Activated CD8-positive, alpha-beta T cell treated with anti-CD3 and anti-CD28 coated beads for 36 hours (primary cell): ENCODE data around the gene CEMIP. TPM values are rescaled to one million over a fixed set of nuclear protein-coding genes. Genes with fewer than 3 reads are reported as not detected.

Source experiments
- ATAC-seq: fragments of 200-7000 bp; cut with Tn5 transposase; one replicate; pipeline ENCODE4 v1.10.0; 2021; ENCODE audit warnings: mild to moderate bottlenecking, moderate library complexity
- CTCF ChIA-PET: fragments of 350-600 bp; sonication (Branson Sonifier 250); formaldehyde crosslinking; loops from one replicate; lab custom pipeline; 2021; ENCODE audit warnings: antibody characterized with exemption; lab: Charles Lee
- POLR2A ChIA-PET: fragments of 350-600 bp; sonication (Branson Sonifier 250); formaldehyde crosslinking; loops from one replicate; lab custom pipeline; 2021; ENCODE audit warnings: antibody characterized with exemption; lab: Charles Lee
- DNase-seq: peaks from one replicate; pipeline ENCODE4 v3.0.0-alpha.2; 2020
- H3K27ac Mint-ChIP-seq: one replicate; pipeline ENCODE4 v1.8.0; 2021; ENCODE audit warnings: mild to moderate bottlenecking, mixed read lengths
- H3K27me3 Mint-ChIP-seq: one replicate; pipeline ENCODE4 v1.8.0; 2021; ENCODE audit warnings: mixed read lengths
- H3K36me3 Mint-ChIP-seq: one replicate; pipeline ENCODE4 v1.8.0; 2021; ENCODE audit warnings: low read depth, mixed read lengths
- H3K4me1 Mint-ChIP-seq: one replicate; pipeline ENCODE4 v1.8.0; 2021; ENCODE audit warnings: low read depth, mixed read lengths
- H3K4me3 Mint-ChIP-seq: one replicate; pipeline ENCODE4 v1.8.0; 2021; ENCODE audit warnings: mild to moderate bottlenecking, moderate library complexity, mixed read lengths
- H3K9me3 Mint-ChIP-seq: one replicate; pipeline ENCODE4 v1.8.0; 2021; ENCODE audit warnings: mixed read lengths
- CTCF ChIP-seq: fragments of 200-600 bp; IDR thresholded peaks from one replicate; pipeline ENCODE4 v1.8.0; 2022; ENCODE audit warnings: antibody characterized with exemption, mild to moderate bottlenecking
- intact Hi-C: fragments of 100-400 bp; cut with micrococcal nuclease; formaldehyde crosslinking; loops from one replicate; pipeline ENCODE4 v1.10.0; 2022
- total RNA-seq, 2 experiments: library from RNA; stranded (reverse); gene quantifications; one replicate each; pipeline ENCODE4 v1.2.3, GENCODE V29; 2021

The CEMIP gene
- total RNA-seq, 2 experiments from 2014 or later: not detected

DNA sequence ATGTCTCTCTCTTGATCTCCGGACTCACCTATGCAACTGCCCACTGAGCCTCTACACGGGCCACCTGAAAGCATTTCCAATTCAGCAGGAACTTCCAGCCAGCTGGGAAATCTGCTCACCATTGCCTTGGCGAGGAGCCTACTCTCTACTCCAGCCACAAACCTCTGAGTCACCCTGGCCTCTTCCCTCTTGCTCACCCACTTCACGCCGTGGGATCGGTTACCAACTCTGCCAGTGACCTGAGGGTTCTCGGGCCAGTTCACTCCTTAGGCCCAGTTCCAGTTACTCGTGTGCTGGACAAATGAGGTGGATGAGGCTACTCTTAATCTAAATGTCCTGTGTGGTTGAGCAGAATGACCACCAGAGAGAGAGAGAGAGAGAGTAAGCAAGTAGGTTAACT, 70.1 kb downstream of the CEMIP start:
- POLR2A ChIA-PET: no interaction called here
- no peak for TF ChIP-seq CTCF
- CTCF ChIA-PET: no interaction called here
- Mint-ChIP-seq H3K27ac (no peak overlapping the region), H3K4me1 (no peaks in the 10 kb centered on the region), H3K27me3 (peaks cover 8% of the 10 kb centered on the region), H3K36me3 (no peaks in the 10 kb centered on the region), H3K4me3 (no peak overlapping the region), H3K9me3 (no peaks in the 10 kb centered on the region)
- ATAC-seq (no peak), DNase-seq (no peak)
- intact Hi-C loops: no loop called here

- no peak for TF ChIP-seq CTCF
- Mint-ChIP-seq H3K9me3 (no peaks in the 10 kb centered on the region), H3K4me1 (peaks cover under 1% of the 10 kb centered on the region), H3K27ac (no peak overlapping the region), H3K27me3 (peaks cover 8% of the 10 kb centered on the region), H3K36me3 (no peaks in the 10 kb centered on the region), H3K4me3 (no peak overlapping the region)
- ATAC-seq (no peak), DNase-seq (no peak)
- intact Hi-C loops: no loop called here
- POLR2A ChIA-PET: no interaction called here
- CTCF ChIA-PET: no interaction called here
Observed at GRCh38 chr15:80850941-80851451, 71.8 kb downstream of the CEMIP start.

GRCh38 chr15:80852676-80853075, 73.5 kb downstream of the CEMIP start:
- no peak for TF ChIP-seq CTCF
- Mint-ChIP-seq H3K27ac (no peak overlapping the region), H3K4me3 (no peak overlapping the region), H3K27me3 (peaks cover 8% of the 10 kb centered on the region), H3K4me1 (peaks cover 17% of the 10 kb centered on the region), H3K36me3 (no peaks in the 10 kb centered on the region), H3K9me3 (no peaks in the 10 kb centered on the region)
- DNase-seq (no peak), ATAC-seq (no peak)
- ChIA-PET POLR2A (no interaction called here), CTCF (no interaction called here)
- intact Hi-C loops: no loop called here

DNA sequence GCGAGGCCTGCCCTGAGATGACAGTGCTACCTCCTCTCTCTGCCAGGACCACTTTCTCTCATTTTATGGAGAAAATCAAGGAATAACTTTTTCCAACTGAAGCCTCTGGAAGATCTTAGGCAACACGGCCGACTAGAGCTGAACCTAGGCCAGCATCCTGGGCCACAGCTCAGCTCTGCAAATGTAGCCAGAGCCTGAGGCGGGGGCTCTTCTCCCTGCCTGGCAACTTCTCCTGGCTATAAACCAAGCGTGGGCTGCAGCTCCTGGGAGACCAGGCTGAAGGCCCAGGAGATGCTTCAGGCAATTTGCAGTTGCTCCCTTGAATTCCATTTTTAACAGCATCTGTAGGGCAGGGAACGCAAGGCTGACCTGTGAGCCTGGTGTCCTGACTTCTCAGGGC, 74.9 kb downstream of the CEMIP start:
- no peak for TF ChIP-seq CTCF
- Mint-ChIP-seq H3K36me3 (no peaks in the 10 kb centered on the region), H3K9me3 (no peaks in the 10 kb centered on the region), H3K27me3 (peaks cover 6% of the 10 kb centered on the region), H3K27ac (no peak overlapping the region), H3K4me3 (no peak overlapping the region), H3K4me1 (peaks cover 17% of the 10 kb centered on the region)
- intact Hi-C loops: no loop called here
- ATAC-seq: no peak
- no peak for DNase-seq
- POLR2A ChIA-PET: no interaction called here
- CTCF ChIA-PET: interaction anchor here (1.1 kb wide), 2 partner anchors 75 to 81 kb away, joined by 3 to 4 read pairs; partner anchors contain the start of gene CEMIP

DNA sequence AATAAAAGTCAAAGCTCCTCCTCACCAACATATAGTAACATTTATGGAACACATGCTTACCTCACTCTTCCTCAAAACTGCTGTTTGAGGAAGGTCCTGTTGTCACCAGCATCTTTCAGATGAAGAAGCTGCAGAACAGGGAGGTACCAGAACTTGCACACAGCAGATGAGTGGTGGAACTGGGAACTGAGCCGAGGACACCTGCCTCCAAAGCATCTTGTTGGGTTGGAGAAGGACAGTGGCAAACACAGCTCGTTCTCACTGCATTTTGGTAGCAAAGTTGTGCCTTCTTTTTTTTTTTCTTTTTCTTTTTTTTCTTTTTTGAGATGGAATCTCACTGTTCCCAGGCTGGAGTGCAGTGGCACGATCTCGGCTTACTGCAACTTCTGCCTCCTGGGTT, 76.0 kb downstream of the CEMIP start:
- ATAC-seq (no peak), DNase-seq (no peak)
- H3K4me1 Mint-ChIP-seq: peaks cover 17% of the 10 kb centered on the region
- H3K4me3 Mint-ChIP-seq: no peak overlapping the region
- intact Hi-C loops: no loop called here
- no peak overlapping the region for H3K27ac Mint-ChIP-seq
- no peak for TF ChIP-seq CTCF
- ChIA-PET POLR2A (interaction anchor here (0.6 kb wide), 1 partner anchor 230 kb away, joined by 4 read pairs; no protein-coding TSS in a partner anchor), CTCF (interaction anchor here (1.0 to 1.1 kb wide), 3 partner anchors 76 to 413 kb away, joined by 3 to 9 read pairs (median 4); partner anchors contain the start of gene CEMIP)
- no peaks in the 10 kb centered on the region for H3K27me3 Mint-ChIP-seq
- no peaks in the 10 kb centered on the region for H3K9me3 Mint-ChIP-seq
- H3K36me3 Mint-ChIP-seq: no peaks in the 10 kb centered on the region
